ENCODE results near the gene ADGRV1.
A peak's percentile ranks its signal among the peaks of the same experiment; 100 is the strongest.

The ADGRV1 gene

GRCh38 chr5:91188755-91189154 lies 630.2 kb downstream of the ADGRV1 start:
- Histone ChIP-seq H3K27ac (ENCODE audit: low read depth, low read length) (no peak overlapping the region), H2BK120ac (ENCODE audit: insufficient read depth, low read length, poor library complexity) (no peak overlapping the region), H2AK5ac (ENCODE audit: low read length) (no peak overlapping the region), H4K12ac (ENCODE audit: low read depth, low read length) (no peak overlapping the region), H3K14ac (ENCODE audit: low read length) (no peak overlapping the region), H3K23ac (ENCODE audit: low read length) (no peak overlapping the region), H4K91ac (ENCODE audit: low read depth, low read length) (no peak overlapping the region), H3K4ac (ENCODE audit: low read depth, low read length) (no peak overlapping the region), H3K9me3 (ENCODE audit: insufficient read depth, low read depth, low read length) (no peaks in the 10 kb centered on the region), H3K4me1 (ENCODE audit: control insufficient read depth in 1 of 2, insufficient read depth in 2 of 2, low read length in 2 of 2) (peaks cover 0 to 5% of the 10 kb centered on the region in 2 experiments), H3K18ac (ENCODE audit: low read length) (no peak overlapping the region), H3K79me2 (ENCODE audit: control insufficient read depth, insufficient read depth, low read length, poor library complexity) (no peaks in the 10 kb centered on the region), H2BK5ac (ENCODE audit: low read depth, low read length, poor library complexity) (no peak overlapping the region), H3K9ac (ENCODE audit: low read length) (no peak overlapping the region), H3K4me3 (ENCODE audit: low read depth, low read length) (no peak overlapping the region), H2AFZ (ENCODE audit: insufficient read depth, low read length, poor library complexity) (no peak overlapping the region), H4K8ac (ENCODE audit: low read depth, low read length) (no peak overlapping the region), H3K79me1 (ENCODE audit: low read length) (no peaks in the 10 kb centered on the region), H2BK12ac (ENCODE audit: low read length) (no peak overlapping the region), H3K4me2 (ENCODE audit: low read length) (no peak overlapping the region), H3K27me3 (ENCODE audit: insufficient read depth, low read length) (no peaks in the 10 kb centered on the region), H3K36me3 (ENCODE audit: control insufficient read depth in 1 of 2, insufficient read depth in 2 of 2, low read length in 2 of 2) (no peaks in the 10 kb centered on the region)
- no peak for DNase-seq
- no CpG with 5 or more reads among the region's 1 CpG for WGBS (ENCODE audit: extremely low coverage, insufficient coverage, insufficient read length)

GRCh38 chr5:91189480-91190313 lies 631.1 kb downstream of the ADGRV1 start:
- Histone ChIP-seq H3K23ac (ENCODE audit: low read length) (no peak overlapping the region), H4K91ac (ENCODE audit: low read depth, low read length) (no peak overlapping the region), H4K12ac (ENCODE audit: low read depth, low read length) (no peak overlapping the region), H3K4ac (ENCODE audit: low read depth, low read length) (no peak overlapping the region), H3K79me1 (ENCODE audit: low read length) (no peaks in the 10 kb centered on the region), H2BK120ac (ENCODE audit: insufficient read depth, low read length, poor library complexity) (no peak overlapping the region), H3K79me2 (ENCODE audit: control insufficient read depth, insufficient read depth, low read length, poor library complexity) (no peaks in the 10 kb centered on the region), H3K4me2 (ENCODE audit: low read length) (peak overlapping the region; percentile 22), H3K4me3 (ENCODE audit: low read depth, low read length) (no peak overlapping the region), H2AFZ (ENCODE audit: insufficient read depth, low read length, poor library complexity) (no peak overlapping the region), H4K8ac (ENCODE audit: low read depth, low read length) (no peak overlapping the region), H3K27ac (ENCODE audit: low read depth, low read length) (peak overlapping the region; percentile 34), H3K4me1 (ENCODE audit: control insufficient read depth in 1 of 2, insufficient read depth in 2 of 2, low read length in 2 of 2) (peaks cover 0 to 5% of the 10 kb centered on the region in 2 experiments), H3K36me3 (ENCODE audit: control insufficient read depth in 1 of 2, insufficient read depth in 2 of 2, low read length in 2 of 2) (no peaks in the 10 kb centered on the region), H2AK5ac (ENCODE audit: low read length) (no peak overlapping the region), H3K18ac (ENCODE audit: low read length) (no peak overlapping the region), H3K9me3 (ENCODE audit: insufficient read depth, low read depth, low read length) (no peaks in the 10 kb centered on the region), H3K27me3 (ENCODE audit: insufficient read depth, low read length) (no peaks in the 10 kb centered on the region), H3K14ac (ENCODE audit: low read length) (no peak overlapping the region), H3K9ac (ENCODE audit: low read length) (no peak overlapping the region), H2BK12ac (ENCODE audit: low read length) (no peak overlapping the region), H2BK5ac (ENCODE audit: low read depth, low read length, poor library complexity) (no peak overlapping the region)
- WGBS (ENCODE audit: extremely low coverage, insufficient coverage, insufficient read length), result no CpG with 5 or more reads among the region's 8 CpGs
- peak; percentile 72 to 85 for DNase-seq

- Histone ChIP-seq H3K79me2 (ENCODE audit: control insufficient read depth, insufficient read depth, low read length, poor library complexity) (no peaks in the 10 kb centered on the region), H3K14ac (ENCODE audit: low read length) (no peak overlapping the region), H3K4ac (ENCODE audit: low read depth, low read length) (no peak overlapping the region), H3K4me3 (ENCODE audit: low read depth, low read length) (no peak overlapping the region), H3K27me3 (ENCODE audit: insufficient read depth, low read length) (no peaks in the 10 kb centered on the region), H3K4me1 (ENCODE audit: control insufficient read depth in 1 of 2, insufficient read depth in 2 of 2, low read length in 2 of 2) (peaks cover 0 to 5% of the 10 kb centered on the region in 2 experiments), H3K4me2 (ENCODE audit: low read length) (peak overlapping the region; percentile 22), H2BK12ac (ENCODE audit: low read length) (no peak overlapping the region), H3K23ac (ENCODE audit: low read length) (no peak overlapping the region), H4K12ac (ENCODE audit: low read depth, low read length) (no peak overlapping the region), H3K9me3 (ENCODE audit: insufficient read depth, low read depth, low read length) (no peaks in the 10 kb centered on the region), H3K18ac (ENCODE audit: low read length) (no peak overlapping the region), H2AK5ac (ENCODE audit: low read length) (no peak overlapping the region), H3K36me3 (ENCODE audit: control insufficient read depth in 1 of 2, insufficient read depth in 2 of 2, low read length in 2 of 2) (no peaks in the 10 kb centered on the region), H4K91ac (ENCODE audit: low read depth, low read length) (no peak overlapping the region), H3K27ac (ENCODE audit: low read depth, low read length) (peak overlapping the region; percentile 34), H4K8ac (ENCODE audit: low read depth, low read length) (no peak overlapping the region), H2AFZ (ENCODE audit: insufficient read depth, low read length, poor library complexity) (no peak overlapping the region), H2BK5ac (ENCODE audit: low read depth, low read length, poor library complexity) (no peak overlapping the region), H3K9ac (ENCODE audit: low read length) (peak overlapping the region; percentile 38), H2BK120ac (ENCODE audit: insufficient read depth, low read length, poor library complexity) (no peak overlapping the region), H3K79me1 (ENCODE audit: low read length) (no peaks in the 10 kb centered on the region)
- DNase-seq, result no peak
- no CpG with 5 or more reads among the region's 3 CpGs for WGBS (ENCODE audit: extremely low coverage, insufficient coverage, insufficient read length)
Measured at GRCh38 chr5:91190314-91190690, 631.7 kb downstream of the ADGRV1 start.

GRCh38 chr5:91194824-91195381 lies 636.3 kb downstream of the ADGRV1 start:
- Histone ChIP-seq H3K27ac (ENCODE audit: low read depth, low read length) (no peak overlapping the region), H3K79me1 (ENCODE audit: low read length) (no peaks in the 10 kb centered on the region), H2AFZ (ENCODE audit: insufficient read depth, low read length, poor library complexity) (no peak overlapping the region), H3K4me3 (ENCODE audit: low read depth, low read length) (no peak overlapping the region), H3K36me3 (ENCODE audit: control insufficient read depth in 1 of 2, insufficient read depth in 2 of 2, low read length in 2 of 2) (no peaks in the 10 kb centered on the region), H3K27me3 (ENCODE audit: insufficient read depth, low read length) (no peaks in the 10 kb centered on the region), H3K4me1 (ENCODE audit: control insufficient read depth in 1 of 2, insufficient read depth in 2 of 2, low read length in 2 of 2) (peaks cover 0 to 3% of the 10 kb centered on the region in 2 experiments), H3K23ac (ENCODE audit: low read length) (no peak overlapping the region), H3K14ac (ENCODE audit: low read length) (no peak overlapping the region), H3K79me2 (ENCODE audit: control insufficient read depth, insufficient read depth, low read length, poor library complexity) (no peaks in the 10 kb centered on the region), H4K8ac (ENCODE audit: low read depth, low read length) (no peak overlapping the region), H3K9me3 (ENCODE audit: insufficient read depth, low read depth, low read length) (no peaks in the 10 kb centered on the region), H3K4me2 (ENCODE audit: low read length) (no peak overlapping the region), H4K91ac (ENCODE audit: low read depth, low read length) (no peak overlapping the region), H3K18ac (ENCODE audit: low read length) (no peak overlapping the region), H2AK5ac (ENCODE audit: low read length) (no peak overlapping the region), H2BK120ac (ENCODE audit: insufficient read depth, low read length, poor library complexity) (no peak overlapping the region), H2BK5ac (ENCODE audit: low read depth, low read length, poor library complexity) (no peak overlapping the region), H4K12ac (ENCODE audit: low read depth, low read length) (no peak overlapping the region), H3K9ac (ENCODE audit: low read length) (no peak overlapping the region), H3K4ac (ENCODE audit: low read depth, low read length) (no peak overlapping the region), H2BK12ac (ENCODE audit: low read length) (no peak overlapping the region)
- DNase-seq, result no peak
- no CpG with 5 or more reads among the region's 8 CpGs for WGBS (ENCODE audit: extremely low coverage, insufficient coverage, insufficient read length)

Data from trophoblast cell (in vitro differentiated cells and primary cell).